VCaP (cell line): ENCODE data around the gene URM1.
A peak's percentile ranks its signal among the peaks of the same experiment; 100 is the strongest.

ENCODE experiments used
- H3K27ac ChIP-seq: fragments of 450-650 bp; 2 replicates; pipeline ENCODE4 v1.5.1; 2017
- CTCF ChIP-seq: fragments of 450-650 bp; conservative IDR thresholded peaks from 2 replicates; pipeline ENCODE4 v1.5.1; 2017; ENCODE audit warnings: mild to moderate bottlenecking, moderate library complexity

The URM1 gene

GRCh38 chr9:128393970-128394369 lies 22.8 kb downstream of the URM1 start:
- TF ChIP-seq CTCF: no peak
- no peak overlapping the region for H3K27ac ChIP-seq

GRCh38 chr9:128394379-128395168 lies 23.4 kb downstream of the URM1 start:
- no peak overlapping the region for H3K27ac ChIP-seq
- TF ChIP-seq CTCF: no peak

GRCh38 chr9:128396970-128397613 lies 25.9 kb downstream of the URM1 start:
- H3K27ac ChIP-seq: peak overlapping the region; percentile 52
- no peak for TF ChIP-seq CTCF

- H3K27ac ChIP-seq: peak overlapping the region; percentile 52
- no peak for TF ChIP-seq CTCF
Measured at GRCh38 chr9:128397831-128398230, 26.7 kb downstream of the URM1 start.

- no peak overlapping the region for H3K27ac ChIP-seq
- no peak for TF ChIP-seq CTCF
Measured at GRCh38 chr9:128399861-128400260, 28.7 kb downstream of the URM1 start.

GRCh38 chr9:128404560-128404959 lies 33.4 kb downstream of the URM1 start:
- TF ChIP-seq CTCF: no peak
- no peak overlapping the region for H3K27ac ChIP-seq

- no peak for TF ChIP-seq CTCF
- no peak overlapping the region for H3K27ac ChIP-seq
Measured at GRCh38 chr9:128405077-128405779, 34.1 kb downstream of the URM1 start.
